IMR-90 (cell line): ENCODE data around the gene ZFR. TPM values are rescaled to one million over a fixed set of nuclear protein-coding genes. Genes with fewer than 3 reads are reported as not detected.

Experiments
- ATAC-seq: fragments of 200-7000 bp; cut with Tn5 transposase; 2 replicates; pipeline ENCODE4 v1.9.1; 2020; ENCODE audit warnings: low read depth, mild to moderate bottlenecking, moderate library complexity
- BruUV-seq: library from RNA; stranded (reverse); fragments of 400-500 nt; replicated peaks from 2 replicates; lab custom pipeline; 2021; lab: Mats Ljungman, UMichigan
- CTCF ChIA-PET: fragments of 300-600 bp; formaldehyde crosslinking; extraction: SDS; loops from one replicate; lab custom pipeline; 2021; ENCODE audit warnings: antibody characterized with exemption; lab: Yijun Ruan, JAX
- POLR2A ChIA-PET: fragments of 300-600 bp; sonication (Branson Sonifier 250); formaldehyde crosslinking; loops from one replicate; lab custom pipeline; 2022; ENCODE audit warnings: antibody characterized with exemption; ENCODE audit not compliant: unreplicated experiment; lab: Charles Lee
- DNase-seq: peaks from one replicate; pipeline ENCODE4 v3.0.0; 2013
- H2AFZ ChIP-seq: replicated peaks from 2 replicates; pipeline ENCODE3; 2013; ENCODE audit warnings: low read length, mild to moderate bottlenecking; ENCODE audit not compliant: poor library complexity
- H2AK5ac ChIP-seq: 2 replicates; pipeline ENCODE4 v1.6.1; 2013; ENCODE audit warnings: low read depth, low read length, inconsistent platforms
- H2AK9ac ChIP-seq: replicated peaks from 2 replicates; pipeline ENCODE3; 2013; ENCODE audit warnings: mild to moderate bottlenecking, low read depth, low read length, moderate library complexity; ENCODE audit not compliant: poor library complexity
- H2BK120ac ChIP-seq: 2 replicates; pipeline ENCODE4 v1.6.1; 2013; ENCODE audit warnings: low read depth, low read length, inconsistent platforms
- H2BK15ac ChIP-seq: 3 replicates; pipeline ENCODE4 v1.6.1; 2013; ENCODE audit warnings: low read depth, low read length, inconsistent platforms
- H2BK20ac ChIP-seq: 2 replicates; pipeline ENCODE4 v1.6.1; 2013; ENCODE audit warnings: low read depth, mild to moderate bottlenecking, inconsistent platforms, low read length, moderate library complexity
- H2BK5ac ChIP-seq: 2 replicates; pipeline ENCODE4 v1.6.1; 2013; ENCODE audit warnings: mild to moderate bottlenecking, low read depth, low read length, inconsistent platforms; ENCODE audit not compliant: poor library complexity, severe bottlenecking
- H3K14ac ChIP-seq: replicated peaks from 2 replicates; pipeline ENCODE4 v1.6.1; 2013; ENCODE audit warnings: low read depth, low read length, inconsistent platforms
- H3K18ac ChIP-seq: 2 replicates; pipeline ENCODE4 v1.6.1; 2013; ENCODE audit warnings: low read depth, low read length, control low read depth
- H3K23ac ChIP-seq: 2 replicates; pipeline ENCODE4 v1.6.1; 2013; ENCODE audit warnings: low read depth, low read length, inconsistent platforms
- H3K27ac ChIP-seq: 2 replicates; pipeline ENCODE4 v1.5.1; 2013; ENCODE audit warnings: mild to moderate bottlenecking, control low read depth, low read length; ENCODE audit not compliant: insufficient read depth
- H3K27me3 ChIP-seq: 2 replicates; pipeline ENCODE4 v1.6.1; 2013; ENCODE audit warnings: low read length; ENCODE audit not compliant: control insufficient read depth, insufficient read depth
- H3K36me3 ChIP-seq: 2 replicates; pipeline ENCODE4 v1.6.1; 2013; ENCODE audit warnings: low read length, mixed read lengths; ENCODE audit not compliant: control insufficient read depth, insufficient read depth
- H3K4ac ChIP-seq: 2 replicates; pipeline ENCODE4 v1.6.1; 2013; ENCODE audit warnings: low read depth, low read length, inconsistent platforms
- H3K4me1 ChIP-seq: 2 replicates; pipeline ENCODE4 v1.6.1; 2013; ENCODE audit warnings: low read length, mixed read lengths; ENCODE audit not compliant: control insufficient read depth, insufficient read depth
- H3K4me2 ChIP-seq: 2 replicates; pipeline ENCODE4 v1.6.1; 2013; ENCODE audit warnings: low read depth, mild to moderate bottlenecking, control low read depth, low read length, moderate library complexity
- H3K4me3 ChIP-seq: 2 replicates; pipeline ENCODE4 v1.5.1; 2013; ENCODE audit warnings: low read depth, mild to moderate bottlenecking, control low read depth, low read length, moderate library complexity; ENCODE audit not compliant: insufficient read depth
- H3K56ac ChIP-seq: 2 replicates; pipeline ENCODE4 v1.6.1; 2013; ENCODE audit warnings: low read length, inconsistent platforms; ENCODE audit not compliant: insufficient read depth; ENCODE audit errors: extremely low read depth
- H3K79me1 ChIP-seq, 2 experiments: 2 replicates each; pipeline ENCODE4 v1.6.1; 2013; ENCODE audit warnings: low read length in 2 of 2, inconsistent platforms in 1 of 2, low read depth in 1 of 2
- H3K9ac ChIP-seq: 2 replicates; pipeline ENCODE4 v1.6.1; 2013; ENCODE audit warnings: low read depth, low read length, control low read depth
- H3K9me1 ChIP-seq: 2 replicates; pipeline ENCODE4 v1.6.1; 2013; ENCODE audit warnings: low read length, inconsistent platforms; ENCODE audit not compliant: insufficient read depth
- H3K9me3 ChIP-seq: 2 replicates; pipeline ENCODE4 v1.6.1; 2013; ENCODE audit warnings: low read length; ENCODE audit not compliant: control insufficient read depth, insufficient read depth
- H4K20me1 ChIP-seq: 2 replicates; pipeline ENCODE4 v1.6.1; 2013; ENCODE audit warnings: low read length, inconsistent platforms; ENCODE audit not compliant: insufficient read depth
- H4K5ac ChIP-seq: 2 replicates; pipeline ENCODE4 v1.6.1; 2013; ENCODE audit warnings: mild to moderate bottlenecking, low read depth, low read length, control low read depth
- H4K8ac ChIP-seq, 2 experiments: 2 replicates each; pipeline ENCODE4 v1.6.1; 2013; ENCODE audit warnings: low read depth in 2 of 2, low read length in 2 of 2, control low read depth in 1 of 2, inconsistent platforms in 1 of 2
- H4K91ac ChIP-seq: 2 replicates; pipeline ENCODE4 v1.6.1; 2013; ENCODE audit warnings: low read depth, low read length, inconsistent platforms; ENCODE audit not compliant: insufficient read depth
- BHLHE40 ChIP-seq: fragments of 150-350 bp; IDR thresholded peaks from 2 replicates; pipeline ENCODE4 v1.6.1; 2016; ENCODE audit warnings: mild to moderate bottlenecking, low read depth, low read length
- CEBPB ChIP-seq: IDR thresholded peaks from 2 replicates; pipeline ENCODE4 v1.6.1; 2012; ENCODE audit warnings: low read depth, low read length, improper control_type of control experiment
- FOS ChIP-seq: fragments of 150-350 bp; IDR thresholded peaks from 2 replicates; pipeline ENCODE4 v1.6.1; 2016; ENCODE audit warnings: low read depth, low read length
- WGBS, 2 experiments: methylation state at CpG; one replicate each; pipeline versions ENCODE4 v1.1.5 to v1.1.7; 2013; ENCODE audit warnings: missing lambda C conversion rate in 2 of 2; ENCODE audit not compliant: insufficient read length in 1 of 2; ENCODE audit errors: extremely low coverage in 2 of 2; 5-methylcytosine and 5-hydroxymethylcytosine counted together
- dilution Hi-C: fragments of 300-500 bp; cut with HindIII; formaldehyde crosslinking; loops from one replicate; pipeline ENCODE4 v1.14.3; 2018; ENCODE audit warnings: low sequenced_read_pairs; ENCODE audit not compliant: unreplicated experiment
- in situ Hi-C: fragments of 300-500 bp; cut with MboI; formaldehyde crosslinking; loops from 3 replicates; pipeline ENCODE4 v1.14.3; 2019; ENCODE audit warnings: low sequenced_read_pairs, inconsistent platforms, mixed read lengths
- intact Hi-C: fragments of 100-400 bp; cut with micrococcal nuclease; formaldehyde crosslinking; loops from 2 replicates; pipeline ENCODE4 v1.10.0; 2022
- polyA plus RNA-seq, 3 experiments: library from polyadenylated mRNA; depleted of rRNA; stranded (reverse); fragments of >200 nt; gene quantifications; 2 replicates each; pipeline ENCODE4 v1.2.3, GENCODE V29; 2012; ENCODE audit warnings: low replicate concordance in 1 of 3
- total RNA-seq: library from RNA; depleted of rRNA; stranded (reverse); fragments of >200 nt; gene quantifications from 2 replicates; pipeline ENCODE4 v1.2.3, GENCODE V29; 2012

The ZFR gene
- total and polyA plus RNA-seq, 2 of the 4 experiments (the other 2 are of a cell fraction) = 30.4 to 81.4 TPM

DNA sequence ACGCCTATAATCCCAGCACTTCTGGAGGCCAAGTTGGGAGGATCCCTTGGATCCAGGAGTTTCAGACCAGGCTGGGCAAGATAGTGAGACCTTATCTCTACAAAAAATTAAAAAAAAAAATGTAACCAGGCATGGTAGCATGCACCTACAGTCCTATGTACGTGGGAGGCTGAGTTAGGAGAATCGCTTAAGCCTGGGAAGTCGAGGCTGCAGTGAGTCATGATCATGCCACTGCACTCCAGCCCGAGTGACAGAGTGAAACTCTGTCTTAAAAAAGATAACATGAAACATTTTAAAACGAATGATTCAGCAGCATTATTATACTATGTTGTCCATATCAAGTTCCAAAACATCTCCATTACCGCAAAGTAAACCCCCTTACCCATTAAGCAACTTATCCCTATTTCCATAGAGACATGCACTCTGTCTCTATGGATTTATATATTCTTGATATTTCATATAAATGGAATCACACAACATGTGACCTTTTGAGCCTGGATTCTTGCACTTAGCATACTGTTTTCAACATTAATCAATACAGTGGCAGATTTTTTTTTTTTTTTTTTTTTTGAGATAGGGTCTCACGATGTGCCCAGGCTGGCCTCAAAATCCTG is 74.9 kb downstream of the ZFR start:
- in situ Hi-C loops = no loop called here
- no peak overlapping the region for H3K9ac ChIP-seq
- dilution Hi-C loops = no loop called here
- intact Hi-C loops = no loop called here
- peaks cover 2% of the 10 kb centered on the region; the same call in 1 of the 2 replicates for H3K4me1 ChIP-seq
- no peaks in the 10 kb centered on the region for H3K27me3 ChIP-seq
- H2BK20ac ChIP-seq = no peak overlapping the region
- H3K79me1 ChIP-seq = peaks cover 17 to 28% of the 10 kb centered on the region in 2 experiments
- peaks cover 29% of the 10 kb centered on the region for H3K36me3 ChIP-seq
- H4K20me1 ChIP-seq = peaks cover 8% of the 10 kb centered on the region; the same call in 1 of the 2 replicates
- no peak overlapping the region for H2BK120ac ChIP-seq
- no TSS peak for BruUV-seq
- H4K91ac ChIP-seq = no peak overlapping the region
- no peak overlapping the region for H4K8ac ChIP-seq
- 83% methylated on average over 4 of the region's 8 CpGs; no CpG with 5 or more reads in 1 of the 2 experiments for WGBS, 2 experiments
- H3K4ac ChIP-seq = no peak overlapping the region
- H4K5ac ChIP-seq = no peak overlapping the region
- H3K9me1 ChIP-seq = peaks cover 3% of the 10 kb centered on the region
- no peak overlapping the region for H2AK5ac ChIP-seq
- no peaks in the 10 kb centered on the region for H3K9me3 ChIP-seq
- no peak overlapping the region for H3K4me3 ChIP-seq
- H2AFZ ChIP-seq = no peak overlapping the region
- H3K4me2 ChIP-seq = no peak overlapping the region
- no peak overlapping the region for H2BK15ac ChIP-seq
- H3K27ac ChIP-seq = no peak overlapping the region
- H2AK9ac ChIP-seq = no peak overlapping the region
- TF ChIP-seq FOS (no peak), CEBPB (no peak), BHLHE40 (no peak)
- H3K56ac ChIP-seq = no peak overlapping the region
- H3K18ac ChIP-seq = no peak overlapping the region
- ATAC-seq = no peak
- no peak overlapping the region for H3K23ac ChIP-seq
- ChIA-PET CTCF (no interaction called here), POLR2A (no interaction called here)
- no peak overlapping the region for H2BK5ac ChIP-seq
- DNase-seq = no peak
- H3K14ac ChIP-seq = no peak overlapping the region
